ENCODE results near the gene PSMA8. TPM values are rescaled to one million over a fixed set of nuclear protein-coding genes. Genes with fewer than 3 reads are reported as not detected.
A peak's percentile ranks its signal among the peaks of the same experiment; 100 is the strongest.

Gene PSMA8
- total RNA-seq, 1 donor from 2014 or later: not detected

DNA sequence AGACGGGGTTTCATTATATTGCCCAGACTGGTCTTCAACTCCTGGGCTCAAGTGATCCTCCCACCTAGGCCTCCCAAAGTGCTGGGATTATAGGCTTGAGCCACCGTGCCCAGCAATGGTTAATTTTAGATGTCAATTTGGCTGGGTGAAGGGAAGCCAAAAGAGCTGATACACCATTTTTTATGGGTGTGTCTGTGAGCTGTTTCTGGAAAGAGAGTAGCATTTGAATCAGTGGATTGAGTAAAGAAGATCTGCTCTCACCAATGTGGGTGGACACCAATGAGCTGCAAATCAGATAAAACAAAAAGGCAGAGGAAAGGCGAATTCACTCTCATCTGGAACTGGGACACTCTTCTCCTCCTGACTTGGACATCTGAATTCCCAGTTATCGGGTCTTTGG, 76.5 kb downstream of the PSMA8 start:
- Histone ChIP-seq H3K4me1 (no peaks in the 10 kb centered on the region), H3K36me3 (no peaks in the 10 kb centered on the region)
- no peak overlapping the region for H3K4me3 Mint-ChIP-seq

DNA sequence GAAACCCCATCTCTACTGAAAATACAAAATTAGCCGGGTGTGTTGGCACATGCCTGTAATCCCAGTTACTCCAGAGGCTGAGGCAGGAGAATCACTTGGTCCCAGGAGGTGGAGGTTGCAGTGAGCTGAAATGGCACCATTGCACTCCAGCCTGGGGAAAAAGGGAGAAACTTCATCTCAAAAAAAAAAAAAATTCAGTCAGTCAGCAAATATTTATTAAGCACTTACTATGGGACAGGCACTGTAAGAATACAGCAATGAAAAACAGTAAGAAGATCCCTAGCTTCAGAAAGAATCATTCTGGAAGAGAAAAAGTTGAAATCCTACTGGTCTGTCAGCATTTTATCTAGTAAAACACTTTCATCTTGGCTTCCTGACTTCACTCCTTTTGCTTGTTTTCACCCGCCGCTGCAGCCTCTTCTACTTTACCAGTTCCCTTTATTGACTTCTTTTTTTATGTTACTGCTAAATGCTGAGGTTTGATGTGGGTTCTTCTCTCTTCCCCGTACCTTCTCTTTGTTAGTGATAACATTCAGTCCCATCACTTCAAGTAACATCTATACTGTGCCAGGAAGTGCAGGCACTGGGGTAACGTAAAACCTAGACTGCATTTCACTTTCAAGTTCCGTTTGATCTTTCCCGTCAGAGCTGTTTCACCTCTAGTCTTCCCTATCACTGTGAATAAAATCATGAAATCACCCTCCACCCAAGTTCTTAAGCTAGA, 81.7 kb downstream of the PSMA8 start:
- Histone ChIP-seq H3K9ac (no peak overlapping the region), H3K9me3 (ENCODE audit: low read depth) (no peaks in the 10 kb centered on the region), H3K79me2 (ENCODE audit: low read depth) (no peaks in the 10 kb centered on the region), H4K20me1 (ENCODE audit: low read depth) (no peaks in the 10 kb centered on the region), H3K4me1 (no peaks in the 10 kb centered on the region), H3K27me3 (no peaks in the 10 kb centered on the region), H2AFZ (replicated peaks) (no peak overlapping the region), H3K36me3 (no peaks in the 10 kb centered on the region), H3K4me2 (no peak overlapping the region), H3K4me3 (no peak overlapping the region), H3K27ac (no peak overlapping the region), H3F3A (ENCODE audit: low read depth) (no peaks in the 10 kb centered on the region)
- DNase-seq (ENCODE audit: low spot score): no peak
- Mint-ChIP-seq H3K27ac (no peak overlapping the region), H3K36me3 (no peaks in the 10 kb centered on the region), H3K9me3 (no peaks in the 10 kb centered on the region), H3K4me3 (no peak overlapping the region), H3K27me3 (ENCODE audit: insufficient read depth, low read depth) (no peaks in the 10 kb centered on the region), H3K4me1 (no peaks in the 10 kb centered on the region)
- TF ChIP-seq, protein P1, sequence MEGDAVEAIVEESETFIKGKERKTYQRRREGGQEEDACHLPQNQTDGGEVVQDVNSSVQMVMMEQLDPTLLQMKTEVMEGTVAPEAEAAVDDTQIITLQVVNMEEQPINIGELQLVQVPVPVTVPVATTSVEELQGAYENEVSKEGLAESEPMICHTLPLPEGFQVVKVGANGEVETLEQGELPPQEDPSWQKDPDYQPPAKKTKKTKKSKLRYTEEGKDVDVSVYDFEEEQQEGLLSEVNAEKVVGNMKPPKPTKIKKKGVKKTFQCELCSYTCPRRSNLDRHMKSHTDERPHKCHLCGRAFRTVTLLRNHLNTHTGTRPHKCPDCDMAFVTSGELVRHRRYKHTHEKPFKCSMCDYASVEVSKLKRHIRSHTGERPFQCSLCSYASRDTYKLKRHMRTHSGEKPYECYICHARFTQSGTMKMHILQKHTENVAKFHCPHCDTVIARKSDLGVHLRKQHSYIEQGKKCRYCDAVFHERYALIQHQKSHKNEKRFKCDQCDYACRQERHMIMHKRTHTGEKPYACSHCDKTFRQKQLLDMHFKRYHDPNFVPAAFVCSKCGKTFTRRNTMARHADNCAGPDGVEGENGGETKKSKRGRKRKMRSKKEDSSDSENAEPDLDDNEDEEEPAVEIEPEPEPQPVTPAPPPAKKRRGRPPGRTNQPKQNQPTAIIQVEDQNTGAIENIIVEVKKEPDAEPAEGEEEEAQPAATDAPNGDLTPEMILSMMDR (IDR thresholded peaks at IDR 0.05): no peak
- TF ChIP-seq EZH2phosphoT487 (IDR thresholded peaks at IDR 0.05) (no peak), EZH2 (IDR thresholded peaks at IDR 0.05) (no peak)

More for the DNA sequence above, 76.5 kb downstream of the PSMA8 start:
- Histone ChIP-seq H3K4me3 (no peak overlapping the region), H4K20me1 (ENCODE audit: low read depth) (no peaks in the 10 kb centered on the region), H3K27me3 (no peaks in the 10 kb centered on the region), H3K27ac (no peak overlapping the region), H3F3A (ENCODE audit: low read depth) (no peaks in the 10 kb centered on the region), H3K9ac (no peak overlapping the region), H2AFZ (replicated peaks) (no peak overlapping the region), H3K9me3 (ENCODE audit: low read depth) (no peaks in the 10 kb centered on the region), H3K79me2 (ENCODE audit: low read depth) (no peaks in the 10 kb centered on the region), H3K4me2 (no peak overlapping the region)
- peaks cover 5% of the 10 kb centered on the region for H3K27me3 Mint-ChIP-seq (ENCODE audit: insufficient read depth, low read depth)
- TF ChIP-seq EZH2 (IDR thresholded peaks at IDR 0.05): no peak
- TF ChIP-seq EZH2phosphoT487 (IDR thresholded peaks at IDR 0.05): no peak
- TF ChIP-seq, protein P1 (IDR thresholded peaks at IDR 0.05): no peak
- DNase-seq (ENCODE audit: low spot score): no peak
- no peaks in the 10 kb centered on the region for H3K9me3 Mint-ChIP-seq
- H3K4me1 Mint-ChIP-seq: peaks cover 22% of the 10 kb centered on the region
- H3K36me3 Mint-ChIP-seq: no peaks in the 10 kb centered on the region
- no peak overlapping the region for H3K27ac Mint-ChIP-seq

- peaks cover 4% of the 10 kb centered on the region for H3F3A ChIP-seq (ENCODE audit: low read depth)
- H3K9ac ChIP-seq: no peak overlapping the region
- no peaks in the 10 kb centered on the region for H4K20me1 ChIP-seq (ENCODE audit: low read depth)
- TF ChIP-seq EZH2phosphoT487 (IDR thresholded peaks at IDR 0.05) (no peak), EZH2 (IDR thresholded peaks at IDR 0.05) (no peak)
- TF ChIP-seq, protein P1 (IDR thresholded peaks at IDR 0.05): no peak
- H3K9me3 Mint-ChIP-seq: no peaks in the 10 kb centered on the region
- H3K27ac ChIP-seq: no peak overlapping the region
- peak overlapping the region; percentile 64 for H3K4me3 ChIP-seq
- H3K9me3 ChIP-seq (ENCODE audit: low read depth): no peaks in the 10 kb centered on the region
- peak overlapping the region; percentile 84 for H3K4me2 ChIP-seq
- peaks cover 19% of the 10 kb centered on the region for H3K79me2 ChIP-seq (ENCODE audit: low read depth)
- H3K27me3 ChIP-seq: peaks cover 18% of the 10 kb centered on the region
- peak overlapping the region; percentile 91 for H3K4me3 Mint-ChIP-seq
- H2AFZ ChIP-seq (replicated peaks): peak overlapping the region; percentile 38
- peak; percentile 18 for DNase-seq (ENCODE audit: low spot score)
- H3K36me3 ChIP-seq: no peaks in the 10 kb centered on the region
- peaks cover 6% of the 10 kb centered on the region for H3K27me3 Mint-ChIP-seq (ENCODE audit: insufficient read depth, low read depth)
- no peaks in the 10 kb centered on the region for H3K36me3 Mint-ChIP-seq
- H3K27ac Mint-ChIP-seq: no peak overlapping the region
- H3K4me1 Mint-ChIP-seq: peaks cover 26% of the 10 kb centered on the region
- peaks cover 5% of the 10 kb centered on the region for H3K4me1 ChIP-seq
Observed at GRCh38 chr18:26225022-26225693, 91.5 kb downstream of the PSMA8 start.
